NCI-H526 treated with DMSO at 0.1 percent for 48 hours (cell line): ENCODE data around the gene SLC19A1.

ENCODE experiments used
- DNase-seq: peaks from one replicate; lab custom pipeline; 2025; lab: John Stamatoyannopoulos, UW

Gene SLC19A1

GRCh38 chr21:45466330-45467220 lies 75.7 kb downstream of the SLC19A1 start:
- no peak for DNase-seq

- DNase-seq = no peak
Observed at GRCh38 chr21:45465611-45466329, 76.5 kb downstream of the SLC19A1 start.

- no peak for DNase-seq
Observed at GRCh38 chr21:45465105-45465504, 77.1 kb downstream of the SLC19A1 start.

GRCh38 chr21:45464309-45464708 lies 77.9 kb downstream of the SLC19A1 start:
- no peak for DNase-seq

GRCh38 chr21:45463871-45464270 lies 78.4 kb downstream of the SLC19A1 start:
- no peak for DNase-seq

GRCh38 chr21:45461806-45462341 lies 80.4 kb downstream of the SLC19A1 start:
- DNase-seq = no peak

GRCh38 chr21:45461369-45461750 lies 80.9 kb downstream of the SLC19A1 start:
- no peak for DNase-seq

GRCh38 chr21:45460611-45461368 lies 81.5 kb downstream of the SLC19A1 start:
- DNase-seq = no peak

- DNase-seq = no peak
Observed at GRCh38 chr21:45460011-45460565, 82.2 kb downstream of the SLC19A1 start.

GRCh38 chr21:45459171-45460010 lies 82.8 kb downstream of the SLC19A1 start:
- no peak for DNase-seq

- no peak for DNase-seq
Observed at GRCh38 chr21:45458281-45459170, 83.7 kb downstream of the SLC19A1 start.

- DNase-seq = no peak
Observed at GRCh38 chr21:45457832-45458172, 84.4 kb downstream of the SLC19A1 start.

GRCh38 chr21:45457161-45457831 lies 84.9 kb downstream of the SLC19A1 start:
- DNase-seq = no peak

- DNase-seq = no peak
Observed at GRCh38 chr21:45456584-45457160, 85.6 kb downstream of the SLC19A1 start.

GRCh38 chr21:45455674-45456583 lies 86.3 kb downstream of the SLC19A1 start:
- no peak for DNase-seq

- no peak for DNase-seq
Observed at GRCh38 chr21:45454926-45455673, 87.1 kb downstream of the SLC19A1 start.
